ENCODE results near the gene KCTD2. TPM values are rescaled to one million over a fixed set of nuclear protein-coding genes. Genes with fewer than 3 reads are reported as not detected.
A peak's percentile ranks its signal among the peaks of the same experiment; 100 is the strongest.

The KCTD2 gene
- total and polyA plus RNA-seq, 2 of the 13 experiments (the other 11 are each of a cell fraction or from before 2014, with no cell fraction given): 28.3 to 32.6 TPM

DNA sequence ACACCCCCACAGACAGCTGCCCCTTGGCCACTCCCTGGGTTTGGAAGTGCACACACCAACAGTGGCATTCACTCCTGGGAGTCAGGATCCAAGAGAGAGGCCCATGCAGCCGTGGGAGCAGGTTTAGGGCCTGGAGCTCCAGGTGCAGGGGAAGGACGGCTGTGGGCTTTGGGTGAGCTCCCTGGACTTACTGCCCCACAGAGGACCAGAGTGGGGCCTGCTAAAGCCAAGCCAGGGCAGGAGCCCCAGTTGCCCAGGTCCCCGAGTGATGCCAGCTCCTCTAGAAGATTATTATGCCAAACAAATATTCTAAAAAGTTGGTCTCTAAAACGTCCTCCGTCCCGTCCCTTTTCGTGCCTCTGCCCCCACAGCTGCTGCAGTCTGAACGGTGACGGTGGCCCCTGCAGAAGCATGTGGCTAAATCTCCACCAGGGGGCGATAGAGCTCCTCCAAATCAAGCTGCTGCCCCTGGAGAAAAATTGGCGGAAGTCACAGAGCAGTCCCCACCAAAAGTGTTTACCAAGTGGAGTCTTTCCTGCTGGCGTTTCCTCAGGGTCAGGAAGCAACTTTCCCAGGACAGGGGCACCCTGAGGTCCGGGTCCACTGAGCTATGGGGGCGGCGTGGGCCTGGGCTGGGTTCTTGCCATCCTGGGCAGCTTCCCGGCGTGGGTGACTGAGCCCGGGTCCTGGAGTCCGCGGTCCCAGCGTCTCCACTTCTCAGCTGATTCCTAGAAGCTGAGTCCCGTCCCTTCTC lies 67.0 kb downstream of the KCTD2 start (continued):
- TF ChIP-seq, protein P1, sequence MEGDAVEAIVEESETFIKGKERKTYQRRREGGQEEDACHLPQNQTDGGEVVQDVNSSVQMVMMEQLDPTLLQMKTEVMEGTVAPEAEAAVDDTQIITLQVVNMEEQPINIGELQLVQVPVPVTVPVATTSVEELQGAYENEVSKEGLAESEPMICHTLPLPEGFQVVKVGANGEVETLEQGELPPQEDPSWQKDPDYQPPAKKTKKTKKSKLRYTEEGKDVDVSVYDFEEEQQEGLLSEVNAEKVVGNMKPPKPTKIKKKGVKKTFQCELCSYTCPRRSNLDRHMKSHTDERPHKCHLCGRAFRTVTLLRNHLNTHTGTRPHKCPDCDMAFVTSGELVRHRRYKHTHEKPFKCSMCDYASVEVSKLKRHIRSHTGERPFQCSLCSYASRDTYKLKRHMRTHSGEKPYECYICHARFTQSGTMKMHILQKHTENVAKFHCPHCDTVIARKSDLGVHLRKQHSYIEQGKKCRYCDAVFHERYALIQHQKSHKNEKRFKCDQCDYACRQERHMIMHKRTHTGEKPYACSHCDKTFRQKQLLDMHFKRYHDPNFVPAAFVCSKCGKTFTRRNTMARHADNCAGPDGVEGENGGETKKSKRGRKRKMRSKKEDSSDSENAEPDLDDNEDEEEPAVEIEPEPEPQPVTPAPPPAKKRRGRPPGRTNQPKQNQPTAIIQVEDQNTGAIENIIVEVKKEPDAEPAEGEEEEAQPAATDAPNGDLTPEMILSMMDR (CRISPR knock-in tag; IDR thresholded peaks at IDR 0.05): peak; percentile 97
- TF ChIP-seq EHMT2 (IDR thresholded peaks at IDR 0.05; ENCODE audit: borderline replicate concordance, low read depth, low read length) (no peak), CC2D1A (CRISPR knock-in tag; IDR thresholded peaks at IDR 0.05) (no peak), ZNF343 (CRISPR knock-in tag; IDR thresholded peaks at IDR 0.05) (0 out of 2 replicates have a peak, but pooled peaks have one; percentile 35), ATF7 (IDR thresholded peaks at IDR 0.05) (no peak), ATF7 (CRISPR knock-in tag; IDR thresholded peaks at IDR 0.05) (peak; percentile 22; the same call in 1 of the 2 replicates), JUN (CRISPR knock-in tag; IDR thresholded peaks at IDR 0.05) (peak; percentile 39; the same call in 1 of the 2 replicates), ZNF577 (CRISPR knock-in tag; IDR thresholded peaks at IDR 0.05; ENCODE audit: borderline replicate concordance, low read depth) (no peak), PHF5A (CRISPR knock-in tag; IDR thresholded peaks at IDR 0.05; ENCODE audit: low read depth, unreplicated experiment) (peak; percentile 73), EEA1 (CRISPR knock-in tag; IDR thresholded peaks at IDR 0.05; ENCODE audit: borderline replicate concordance) (no peak), SMARCC2 (IDR thresholded peaks at IDR 0.05) (no peak), HIVEP1 (CRISPR knock-in tag; IDR thresholded peaks at IDR 0.05) (peak; percentile 56; the same call in 1 of the 2 replicates), SRSF9 (IDR thresholded peaks at IDR 0.05; ENCODE audit: borderline replicate concordance, insufficient read depth, low read depth, low read length, poor library complexity, severe bottlenecking) (no peak), TSC22D2 (CRISPR knock-in tag; IDR thresholded peaks at IDR 0.05; ENCODE audit: borderline replicate concordance) (peak; percentile 30; the same call in 1 of the 2 replicates), CEBPG (CRISPR knock-in tag; IDR thresholded peaks at IDR 0.05) (0 out of 2 replicates have a peak, but pooled peaks have one; percentile 14), ZFP41 (CRISPR knock-in tag; IDR thresholded peaks at IDR 0.05; ENCODE audit: borderline replicate concordance) (no peak), POLR2G (IDR thresholded peaks at IDR 0.05; ENCODE audit: low read depth, low read length) (no peak)
- TF ChIP-seq, protein P2, sequence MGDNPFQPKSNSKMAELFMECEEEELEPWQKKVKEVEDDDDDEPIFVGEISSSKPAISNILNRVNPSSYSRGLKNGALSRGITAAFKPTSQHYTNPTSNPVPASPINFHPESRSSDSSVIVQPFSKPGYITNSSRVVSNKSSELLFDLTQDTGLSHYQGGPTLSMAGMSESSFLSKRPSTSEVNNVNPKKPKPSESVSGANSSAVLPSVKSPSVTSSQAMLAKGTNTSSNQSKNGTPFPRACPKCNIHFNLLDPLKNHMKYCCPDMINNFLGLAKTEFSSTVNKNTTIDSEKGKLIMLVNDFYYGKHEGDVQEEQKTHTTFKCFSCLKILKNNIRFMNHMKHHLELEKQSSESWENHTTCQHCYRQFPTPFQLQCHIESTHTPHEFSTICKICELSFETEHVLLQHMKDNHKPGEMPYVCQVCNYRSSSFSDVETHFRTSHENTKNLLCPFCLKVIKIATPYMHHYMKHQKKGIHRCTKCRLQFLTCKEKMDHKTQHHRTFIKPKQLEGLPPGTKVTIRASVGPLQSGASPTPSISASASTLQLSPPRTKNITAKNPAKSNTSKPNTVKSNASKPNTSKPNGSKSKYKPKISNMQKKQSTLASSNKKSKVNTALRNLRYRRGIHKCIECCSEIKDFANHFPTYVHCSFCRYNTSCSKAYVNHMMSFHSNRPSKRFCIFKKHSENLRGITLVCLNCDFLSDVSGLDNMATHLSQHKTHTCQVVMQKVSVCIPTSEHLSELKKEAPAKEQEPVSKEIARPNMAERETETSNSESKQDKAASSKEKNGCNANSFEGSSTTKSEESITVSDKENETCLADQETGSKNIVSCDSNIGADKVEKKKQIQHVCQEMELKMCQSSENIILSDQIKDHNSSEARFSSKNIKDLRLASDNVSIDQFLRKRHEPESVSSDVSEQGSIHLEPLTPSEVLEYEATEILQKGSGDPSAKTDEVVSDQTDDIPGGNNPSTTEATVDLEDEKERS (CRISPR knock-in tag; IDR thresholded peaks at IDR 0.05): no peak
- TF ChIP-seq, protein P3, sequence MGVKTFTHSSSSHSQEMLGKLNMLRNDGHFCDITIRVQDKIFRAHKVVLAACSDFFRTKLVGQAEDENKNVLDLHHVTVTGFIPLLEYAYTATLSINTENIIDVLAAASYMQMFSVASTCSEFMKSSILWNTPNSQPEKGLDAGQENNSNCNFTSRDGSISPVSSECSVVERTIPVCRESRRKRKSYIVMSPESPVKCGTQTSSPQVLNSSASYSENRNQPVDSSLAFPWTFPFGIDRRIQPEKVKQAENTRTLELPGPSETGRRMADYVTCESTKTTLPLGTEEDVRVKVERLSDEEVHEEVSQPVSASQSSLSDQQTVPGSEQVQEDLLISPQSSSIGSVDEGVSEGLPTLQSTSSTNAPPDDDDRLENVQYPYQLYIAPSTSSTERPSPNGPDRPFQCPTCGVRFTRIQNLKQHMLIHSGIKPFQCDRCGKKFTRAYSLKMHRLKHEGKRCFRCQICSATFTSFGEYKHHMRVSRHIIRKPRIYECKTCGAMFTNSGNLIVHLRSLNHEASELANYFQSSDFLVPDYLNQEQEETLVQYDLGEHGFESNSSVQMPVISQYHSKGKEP (CRISPR knock-in tag; IDR thresholded peaks at IDR 0.05): no peak
- TF ChIP-seq, protein P4, sequence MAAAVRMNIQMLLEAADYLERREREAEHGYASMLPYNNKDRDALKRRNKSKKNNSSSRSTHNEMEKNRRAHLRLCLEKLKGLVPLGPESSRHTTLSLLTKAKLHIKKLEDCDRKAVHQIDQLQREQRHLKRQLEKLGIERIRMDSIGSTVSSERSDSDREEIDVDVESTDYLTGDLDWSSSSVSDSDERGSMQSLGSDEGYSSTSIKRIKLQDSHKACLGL (CRISPR knock-in tag; IDR thresholded peaks at IDR 0.05): no peak
- TF ChIP-seq, protein P5, sequence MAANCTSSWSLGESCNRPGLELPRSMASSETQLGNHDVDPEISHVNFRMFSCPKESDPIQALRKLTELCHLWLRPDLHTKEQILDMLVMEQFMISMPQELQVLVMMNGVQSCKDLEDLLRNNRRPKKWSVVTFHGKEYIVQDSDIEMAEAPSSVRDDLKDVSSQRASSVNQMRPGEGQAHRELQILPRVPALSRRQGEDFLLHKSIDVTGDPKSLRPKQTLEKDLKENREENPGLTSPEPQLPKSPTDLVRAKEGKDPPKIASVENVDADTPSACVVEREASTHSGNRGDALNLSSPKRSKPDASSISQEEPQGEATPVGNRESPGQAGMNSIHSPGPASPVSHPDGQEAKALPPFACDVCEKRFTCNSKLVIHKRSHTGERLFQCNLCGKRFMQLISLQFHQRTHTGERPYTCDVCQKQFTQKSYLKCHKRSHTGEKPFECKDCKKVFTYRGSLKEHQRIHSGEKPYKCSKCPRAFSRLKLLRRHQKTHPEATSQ (CRISPR knock-in tag; IDR thresholded peaks at IDR 0.05; ENCODE audit: borderline replicate concordance): no peak

Measured in HepG2 (cell line).